Central memory CD8-positive, alpha-beta T cell (primary cell): ENCODE data around the gene DEGS1.

Source experiments
- ATAC-seq: fragments of 150-1000 bp; cut with Tn5 transposase; replicated peaks from 2 replicates; pipeline ENCODE4 v1.10.0; 2022; ENCODE audit warnings: mild to moderate bottlenecking, moderate FRiP score, moderate number of reproducible peaks; ENCODE audit not compliant: poor library complexity, severe bottlenecking; ENCODE audit errors: extremely low read depth
- DNase-seq, 2 donors: peaks; one replicate each; pipeline ENCODE4 v3.0.0; 2021; ENCODE audit warnings: low spot score in 2 of 2
- H3K27ac Mint-ChIP-seq: one replicate; pipeline ENCODE4 v1.8.0; 2022; ENCODE audit warnings: low read depth, mild to moderate bottlenecking, moderate library complexity, mixed read lengths
- H3K27me3 Mint-ChIP-seq: one replicate; pipeline ENCODE4 v1.8.0; 2022; ENCODE audit warnings: mixed read lengths
- H3K36me3 Mint-ChIP-seq: one replicate; pipeline ENCODE4 v1.8.0; 2022; ENCODE audit warnings: mild to moderate bottlenecking, moderate library complexity, mixed read lengths; ENCODE audit not compliant: insufficient read depth
- H3K4me1 Mint-ChIP-seq: one replicate; pipeline ENCODE4 v1.8.0; 2022; ENCODE audit warnings: mixed read lengths
- H3K4me3 Mint-ChIP-seq: one replicate; pipeline ENCODE4 v1.8.0; 2022; ENCODE audit warnings: mild to moderate bottlenecking, moderate library complexity, mixed read lengths
- H3K9me3 Mint-ChIP-seq: one replicate; pipeline ENCODE4 v1.8.0; 2022; ENCODE audit warnings: mixed read lengths

DEGS1 gene

GRCh38 chr1:224183591-224184312, 712 bp downstream of the DEGS1 start:
- Mint-ChIP-seq H3K27ac (peak overlapping the region; percentile 94), H3K4me1 (peaks cover 36% of the 10 kb centered on the region), H3K27me3 (no peaks in the 10 kb centered on the region), H3K9me3 (no peaks in the 10 kb centered on the region), H3K36me3 (peaks cover 27% of the 10 kb centered on the region), H3K4me3 (peak overlapping the region; percentile 78)
- peak; percentile 19 for ATAC-seq
- DNase-seq, result peak; percentile 38 to 45

- Mint-ChIP-seq H3K4me3 (peak overlapping the region; percentile 78), H3K4me1 (peaks cover 38% of the 10 kb centered on the region), H3K27me3 (no peaks in the 10 kb centered on the region), H3K27ac (peak overlapping the region; percentile 94), H3K36me3 (peaks cover 35% of the 10 kb centered on the region), H3K9me3 (no peaks in the 10 kb centered on the region)
- ATAC-seq (no peak), DNase-seq (no peak)
These were observed 2.2 kb downstream of the DEGS1 start for GRCh38 chr1:224185208-224185607.

- H3K27ac Mint-ChIP-seq, result peak overlapping the region; percentile 80
- no peaks in the 10 kb centered on the region for H3K27me3 Mint-ChIP-seq
- H3K4me3 Mint-ChIP-seq, result peak overlapping the region; percentile 50
- DNase-seq, result no peak
- H3K36me3 Mint-ChIP-seq, result peaks cover 39% of the 10 kb centered on the region
- ATAC-seq, result no peak
- H3K9me3 Mint-ChIP-seq, result no peaks in the 10 kb centered on the region
- H3K4me1 Mint-ChIP-seq, result peaks cover 27% of the 10 kb centered on the region
These were observed 5.2 kb downstream of the DEGS1 start for GRCh38 chr1:224188286-224188685.

DNA sequence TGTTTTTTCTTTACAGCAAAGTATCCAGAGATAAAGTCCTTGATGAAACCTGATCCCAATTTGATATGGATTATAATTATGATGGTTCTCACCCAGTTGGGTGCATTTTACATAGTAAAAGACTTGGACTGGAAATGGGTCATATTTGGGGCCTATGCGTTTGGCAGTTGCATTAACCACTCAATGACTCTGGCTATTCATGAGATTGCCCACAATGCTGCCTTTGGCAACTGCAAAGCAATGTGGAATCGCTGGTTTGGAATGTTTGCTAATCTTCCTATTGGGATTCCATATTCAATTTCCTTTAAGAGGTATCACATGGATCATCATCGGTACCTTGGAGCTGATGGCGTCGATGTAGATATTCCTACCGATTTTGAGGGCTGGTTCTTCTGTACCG, 6.5 kb downstream of the DEGS1 start:
- Mint-ChIP-seq H3K27ac (no peak overlapping the region), H3K36me3 (peaks cover 42% of the 10 kb centered on the region), H3K4me1 (peaks cover 22% of the 10 kb centered on the region), H3K4me3 (no peak overlapping the region), H3K27me3 (no peaks in the 10 kb centered on the region), H3K9me3 (no peaks in the 10 kb centered on the region)
- no peak for ATAC-seq
- DNase-seq, result no peak

GRCh38 chr1:224192082-224192788, 9.2 kb downstream of the DEGS1 start:
- no peaks in the 10 kb centered on the region for H3K9me3 Mint-ChIP-seq
- H3K27ac Mint-ChIP-seq, result no peak overlapping the region
- peaks cover 12% of the 10 kb centered on the region for H3K4me1 Mint-ChIP-seq
- no peak overlapping the region for H3K4me3 Mint-ChIP-seq
- H3K27me3 Mint-ChIP-seq, result no peaks in the 10 kb centered on the region
- peaks cover 45% of the 10 kb centered on the region for H3K36me3 Mint-ChIP-seq
- no peak for DNase-seq
- no peak for ATAC-seq

DNA sequence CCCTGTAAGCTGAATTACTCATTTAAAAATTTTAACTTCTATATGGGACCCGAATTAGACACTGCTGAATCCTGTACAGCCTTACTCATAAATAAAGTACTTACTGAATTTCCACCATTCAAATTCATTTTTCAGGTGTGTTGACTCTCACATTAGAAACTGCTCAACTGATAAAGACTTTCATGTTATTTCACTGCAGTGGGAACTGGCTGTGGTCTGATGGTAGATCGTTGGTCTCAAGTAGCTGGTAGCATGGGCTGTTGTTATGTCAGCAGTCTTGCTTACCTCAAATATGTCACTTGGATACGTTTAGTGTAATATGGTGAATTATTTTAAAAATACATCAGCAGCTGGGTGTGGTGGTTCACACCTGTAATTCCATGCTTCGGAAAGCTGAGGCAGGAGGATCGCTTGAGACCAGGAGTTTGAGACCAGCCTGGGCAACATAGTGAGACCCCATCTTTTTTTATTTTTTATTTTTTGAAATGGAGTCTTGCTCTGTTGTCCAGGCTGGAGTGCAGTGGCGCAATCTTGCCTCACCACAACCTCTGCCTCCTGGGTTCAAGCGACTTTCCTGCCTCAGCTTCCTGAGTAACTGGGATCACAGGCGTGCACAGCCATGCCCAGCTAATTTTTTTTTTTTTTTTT, 10.4 kb downstream of the DEGS1 start:
- H3K4me1 Mint-ChIP-seq, result peaks cover 9% of the 10 kb centered on the region
- no peak overlapping the region for H3K27ac Mint-ChIP-seq
- no peaks in the 10 kb centered on the region for H3K27me3 Mint-ChIP-seq
- peaks cover 45% of the 10 kb centered on the region for H3K36me3 Mint-ChIP-seq
- ATAC-seq (no peak), DNase-seq (no peak)
- H3K9me3 Mint-ChIP-seq, result no peaks in the 10 kb centered on the region
- no peak overlapping the region for H3K4me3 Mint-ChIP-seq

DNA sequence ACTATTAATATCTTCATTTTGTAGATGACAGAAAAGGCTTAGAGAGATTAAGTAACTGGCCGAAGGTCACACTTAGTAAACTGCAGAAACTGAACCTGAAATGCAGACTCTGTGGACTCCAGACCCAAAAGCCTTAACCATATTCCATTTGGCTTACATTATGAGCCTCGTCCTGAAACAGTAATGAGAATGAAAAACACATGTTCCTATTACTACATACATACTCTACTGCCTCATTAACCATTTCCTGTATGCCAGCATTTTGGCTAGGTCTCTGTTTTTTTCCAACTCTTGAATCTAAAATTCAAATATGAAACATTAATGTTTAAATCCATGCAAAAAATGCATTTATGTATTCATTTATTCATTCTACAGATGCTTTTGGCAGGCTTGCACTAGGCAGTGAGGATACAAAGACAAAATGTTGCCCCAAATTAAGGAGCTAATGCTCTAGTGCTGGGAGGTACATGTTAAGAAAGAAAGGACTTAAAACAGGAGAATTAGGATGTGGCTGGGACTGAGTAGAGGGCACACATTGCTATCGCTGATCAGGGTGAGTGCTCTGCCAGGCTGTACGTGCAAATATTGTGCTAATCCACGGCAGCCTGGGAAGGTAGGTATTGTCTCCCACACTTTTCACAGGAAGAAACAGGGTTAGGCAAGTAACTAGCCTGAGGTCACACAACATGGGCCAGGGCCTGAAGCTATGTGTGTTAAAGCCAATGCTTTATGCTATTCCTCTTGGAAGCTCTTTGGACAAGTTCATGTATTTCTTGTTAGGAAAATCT, 14.0 kb downstream of the DEGS1 start:
- H3K4me3 Mint-ChIP-seq, result no peak overlapping the region
- H3K27me3 Mint-ChIP-seq, result no peaks in the 10 kb centered on the region
- peaks cover 26% of the 10 kb centered on the region for H3K36me3 Mint-ChIP-seq
- ATAC-seq (no peak), DNase-seq (no peak)
- peaks cover 5% of the 10 kb centered on the region for H3K4me1 Mint-ChIP-seq
- no peak overlapping the region for H3K27ac Mint-ChIP-seq
- H3K9me3 Mint-ChIP-seq, result no peaks in the 10 kb centered on the region

GRCh38 chr1:224198572-224198971, 15.5 kb downstream of the DEGS1 start:
- Mint-ChIP-seq H3K27ac (peak overlapping the region; percentile 22), H3K4me3 (no peak overlapping the region), H3K9me3 (no peaks in the 10 kb centered on the region), H3K36me3 (peaks cover 14% of the 10 kb centered on the region), H3K4me1 (peaks cover 5% of the 10 kb centered on the region), H3K27me3 (no peaks in the 10 kb centered on the region)
- ATAC-seq (no peak), DNase-seq (no peak)

DNA sequence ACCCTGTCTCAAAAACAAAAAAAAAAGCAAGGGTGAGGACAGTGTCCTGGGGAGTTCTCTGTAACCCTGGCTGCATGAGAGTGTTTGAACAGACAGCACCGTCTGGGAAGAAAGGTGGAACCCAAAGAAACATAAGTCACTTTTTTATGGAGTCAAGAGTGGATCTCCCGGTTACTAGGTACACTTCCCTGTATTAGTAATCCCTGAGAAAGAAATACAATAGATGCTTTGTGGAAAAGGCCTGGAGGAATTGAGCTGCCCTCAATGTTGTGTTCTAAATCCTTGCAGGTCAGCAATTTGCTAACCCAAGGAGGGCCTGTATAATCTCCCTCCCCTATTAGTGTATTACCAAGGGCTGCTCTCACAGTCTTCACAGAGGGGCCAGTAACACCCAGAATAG, 16.6 kb downstream of the DEGS1 start:
- DNase-seq (no peak), ATAC-seq (no peak)
- H3K27me3 Mint-ChIP-seq, result no peaks in the 10 kb centered on the region
- no peaks in the 10 kb centered on the region for H3K9me3 Mint-ChIP-seq
- H3K27ac Mint-ChIP-seq, result no peak overlapping the region
- peaks cover 8% of the 10 kb centered on the region for H3K36me3 Mint-ChIP-seq
- H3K4me3 Mint-ChIP-seq, result no peak overlapping the region
- H3K4me1 Mint-ChIP-seq, result peaks cover 5% of the 10 kb centered on the region

GRCh38 chr1:224201383-224201782, 18.3 kb downstream of the DEGS1 start:
- ATAC-seq (no peak), DNase-seq (no peak)
- H3K4me1 Mint-ChIP-seq, result peaks cover 6% of the 10 kb centered on the region
- no peaks in the 10 kb centered on the region for H3K36me3 Mint-ChIP-seq
- no peaks in the 10 kb centered on the region for H3K9me3 Mint-ChIP-seq
- no peaks in the 10 kb centered on the region for H3K27me3 Mint-ChIP-seq
- no peak overlapping the region for H3K4me3 Mint-ChIP-seq
- H3K27ac Mint-ChIP-seq, result no peak overlapping the region

- DNase-seq (no peak), ATAC-seq (no peak)
- Mint-ChIP-seq H3K9me3 (no peaks in the 10 kb centered on the region), H3K27ac (no peak overlapping the region), H3K4me3 (no peak overlapping the region), H3K27me3 (no peaks in the 10 kb centered on the region), H3K36me3 (no peaks in the 10 kb centered on the region), H3K4me1 (peaks cover 6% of the 10 kb centered on the region)
These were observed 18.8 kb downstream of the DEGS1 start for GRCh38 chr1:224201853-224202252.

- H3K4me3 Mint-ChIP-seq, result no peak overlapping the region
These were observed 20.4 kb downstream of the DEGS1 start for GRCh38 chr1:224203243-224204016.

More at GRCh38 chr1:224203243-224204016, 20.4 kb downstream of the DEGS1 start:
- no peak for DNase-seq
- peaks cover 6% of the 10 kb centered on the region for H3K4me1 Mint-ChIP-seq
- H3K27me3 Mint-ChIP-seq, result no peaks in the 10 kb centered on the region
- no peak for ATAC-seq
- no peaks in the 10 kb centered on the region for H3K36me3 Mint-ChIP-seq
- no peak overlapping the region for H3K27ac Mint-ChIP-seq
- H3K9me3 Mint-ChIP-seq, result no peaks in the 10 kb centered on the region
